Frontal cortex (tissue), 4 donors: ENCODE data around the gene CLEC5A. TPM values are rescaled to one million over a fixed set of nuclear protein-coding genes. Genes with fewer than 3 reads are reported as not detected.
"Not testable (repeated sequence)": the region's sequence is repeated elsewhere in the genome, so short reads cannot be mapped to it uniquely, and the experiment has no call there.

ENCODE experiments used
- DNase-seq, 2 donors: peaks; one replicate each; pipeline ENCODE4 v3.0.0; 2012; ENCODE audit warnings: low spot score in 2 of 2
- FAIRE-seq: peaks from 2 replicates; lab custom pipeline; 2012; peaks lifted over from hg19 to GRCh38; lab: Jason Lieb, UNC
- total RNA-seq: library from RNA; depleted of rRNA; stranded (reverse); fragments of >200 nt; gene quantifications from one replicate; pipeline ENCODE4 v1.2.3, GENCODE V29; 2014
- donor health status: control.
- donor health status: control.
- donor health status: control.

The CLEC5A gene
- not detected for total RNA-seq

DNA sequence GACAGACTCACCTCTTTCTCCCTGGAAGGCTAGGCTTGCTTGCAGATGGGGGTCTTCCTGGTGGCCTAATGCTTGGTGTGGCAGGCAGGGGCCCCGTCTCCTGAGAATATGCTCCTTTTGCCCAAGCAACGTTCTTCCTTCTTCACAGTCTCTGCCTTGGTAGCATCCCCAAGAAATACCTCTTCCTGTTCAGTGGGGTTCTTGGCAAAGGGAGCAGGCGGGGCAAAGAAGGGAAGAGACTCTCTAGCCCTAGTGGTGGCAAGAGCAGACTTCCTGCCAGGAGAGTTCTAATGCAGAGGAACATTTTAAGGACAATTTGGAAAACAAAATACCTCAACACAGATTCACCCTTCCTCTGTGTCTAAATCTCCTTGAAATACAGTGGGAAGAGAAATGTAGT is at the start of gene CLEC5A:
TSS of gene CLEC5A (minus strand) at position 179 of the 400 bp plus-strand sequence. CDS start 682 bp downstream, outside the sequence.
- DNase-seq (no peak), FAIRE-seq (no peak)

- no peak for DNase-seq
- no peak for FAIRE-seq
Measured at GRCh38 chr7:141993354-141993753, 46.6 kb upstream of the CLEC5A start.

DNA sequence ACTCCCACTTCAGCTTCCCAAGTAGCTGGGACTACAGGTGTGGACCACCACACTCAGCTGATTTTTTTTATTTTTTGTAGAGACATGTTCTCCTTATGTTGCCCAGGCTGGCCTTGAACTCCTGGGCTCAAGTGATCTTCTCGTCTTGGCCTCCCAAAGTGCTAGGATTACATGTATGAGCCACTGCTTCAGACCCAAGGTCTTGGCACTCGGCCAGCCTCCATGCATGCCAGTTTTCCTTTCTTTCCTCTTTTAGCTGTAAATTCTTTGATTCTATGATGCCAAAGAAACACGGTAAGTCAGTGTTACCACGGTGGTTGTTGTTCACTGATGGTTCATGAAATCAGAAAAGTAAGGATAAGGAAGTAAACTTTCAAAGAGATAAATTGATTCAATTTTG is 45.9 kb upstream of the CLEC5A start:
- FAIRE-seq (no peak), DNase-seq (no peak)

GRCh38 chr7:141992156-141992555 is 45.4 kb upstream of the CLEC5A start:
- FAIRE-seq: no peak
- no peak for DNase-seq

- FAIRE-seq (no peak), DNase-seq (no peak)
Measured at GRCh38 chr7:141991140-141991539, 44.4 kb upstream of the CLEC5A start.

GRCh38 chr7:141990011-141990725 is 43.4 kb upstream of the CLEC5A start:
- FAIRE-seq (no peak), DNase-seq (no peak)

DNA sequence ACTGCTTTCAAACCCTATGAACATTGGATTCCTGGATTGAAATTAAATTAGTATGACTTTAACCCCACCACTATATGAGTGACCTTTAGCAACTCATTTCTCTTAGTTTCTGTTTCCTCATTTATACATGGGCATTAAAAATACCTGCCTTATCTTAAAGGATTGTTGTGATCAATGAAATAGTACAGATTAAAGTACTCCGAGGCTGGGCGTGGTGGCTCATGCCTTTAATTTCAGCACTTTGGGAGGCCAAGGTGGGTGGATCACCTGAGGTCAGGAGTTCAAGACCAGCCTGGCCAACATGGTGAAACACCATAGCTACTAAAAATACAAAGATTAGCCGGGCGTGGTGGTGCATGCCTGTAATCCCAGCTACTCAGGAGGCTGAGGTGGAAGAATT is 41.0 kb upstream of the CLEC5A start:
- not testable (repeated sequence) for DNase-seq, FAIRE-seq

DNA sequence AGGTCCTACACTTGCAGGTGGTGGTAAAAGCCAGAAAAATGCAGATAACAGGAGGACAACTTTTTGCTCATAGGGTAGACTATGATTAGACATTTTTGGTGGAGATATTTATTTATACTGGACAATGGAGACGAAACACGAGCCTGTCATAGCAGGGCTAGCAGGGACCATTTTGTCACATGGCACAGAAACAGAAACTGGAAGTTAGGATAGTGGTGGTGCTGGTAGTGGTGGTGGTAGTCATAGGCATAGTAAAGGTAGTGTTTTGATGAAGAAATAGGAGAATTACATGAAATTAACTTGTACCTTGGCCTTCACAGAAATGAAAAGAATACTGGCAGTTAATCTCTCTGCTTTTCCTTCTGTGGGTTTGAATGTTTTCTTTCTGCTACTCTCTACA is 40.1 kb upstream of the CLEC5A start:
- DNase-seq: no peak
- FAIRE-seq: no peak

DNA sequence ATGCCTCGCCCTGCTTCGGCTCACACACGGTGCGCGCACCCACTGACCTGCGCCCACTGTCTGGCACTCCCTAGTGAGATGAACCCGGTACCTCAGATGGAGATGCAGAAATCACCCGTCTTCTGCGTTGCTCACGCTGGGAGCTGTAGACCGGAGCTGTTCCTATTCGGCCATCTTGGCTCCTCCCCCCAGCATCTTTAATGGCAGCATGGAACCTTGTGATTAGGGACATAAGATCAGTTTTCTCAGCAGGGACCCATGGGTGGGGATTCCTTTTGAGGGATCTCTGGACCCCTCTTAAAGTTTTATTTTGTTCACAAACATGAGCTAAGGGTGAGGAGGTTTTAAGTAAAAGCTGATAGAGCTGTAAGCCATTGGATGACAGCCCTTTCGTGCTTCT is 39.2 kb upstream of the CLEC5A start:
- not testable (repeated sequence) for DNase-seq, FAIRE-seq

GRCh38 chr7:141979568-141979967 is 32.8 kb upstream of the CLEC5A start:
- DNase-seq (no peak), FAIRE-seq (no peak)

DNA sequence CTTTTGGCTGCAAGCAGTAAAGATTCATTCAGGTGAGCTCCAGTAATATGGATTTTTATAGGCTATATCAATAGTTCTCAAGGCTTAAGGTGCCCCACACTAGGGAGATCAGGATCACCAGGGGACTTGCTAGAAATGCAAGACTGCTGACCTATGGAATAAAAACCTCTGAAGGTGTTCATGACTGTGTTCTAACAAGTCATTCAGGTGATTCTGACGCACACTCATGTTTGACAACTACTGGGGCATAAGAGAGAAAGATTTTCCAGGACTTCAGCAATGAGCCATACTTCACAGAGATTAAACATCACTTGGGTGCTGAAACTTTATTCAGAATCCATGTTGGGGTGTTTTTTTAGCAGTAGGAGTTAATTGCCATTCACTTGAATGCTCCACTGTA is 31.6 kb upstream of the CLEC5A start:
- no peak for DNase-seq
- no peak for FAIRE-seq

GRCh38 chr7:141976524-141977245 is 29.9 kb upstream of the CLEC5A start:
- no peak for FAIRE-seq
- no peak for DNase-seq

DNA sequence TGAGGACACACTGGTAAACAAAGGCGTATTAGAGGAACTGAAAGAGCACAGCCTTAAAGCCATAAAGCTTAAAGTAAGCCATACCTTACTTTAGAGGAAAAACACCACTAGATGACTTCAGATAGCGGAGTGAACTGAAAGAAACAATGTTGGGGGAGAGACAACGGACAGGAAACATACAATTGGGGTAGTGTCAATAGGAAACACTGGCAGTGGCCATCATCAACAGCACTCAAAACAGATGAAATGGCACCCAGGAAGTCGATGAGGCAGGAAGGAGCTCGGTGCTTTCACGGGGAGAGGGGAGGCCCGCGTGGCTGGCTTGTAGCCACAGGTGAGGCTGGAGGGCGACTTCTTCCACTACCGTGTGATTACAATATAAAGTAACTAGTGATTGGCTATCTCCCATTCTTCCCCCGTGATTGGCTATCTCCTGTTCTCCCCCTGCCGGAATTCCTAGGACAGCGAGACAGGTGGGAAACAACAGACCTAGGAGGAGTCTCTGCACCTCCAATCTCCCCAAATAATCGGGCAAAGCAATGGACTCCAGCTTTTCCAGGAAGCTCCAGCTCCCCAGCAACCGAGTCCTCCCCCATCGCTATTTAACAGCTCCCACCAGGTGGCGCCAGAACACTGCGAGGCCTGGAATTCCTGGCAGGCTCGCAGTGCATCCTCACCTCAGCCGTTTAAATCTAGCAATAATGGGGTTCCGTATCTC is 29.2 kb upstream of the CLEC5A start:
- DNase-seq: peak; percentile 32 to 59
- FAIRE-seq: no peak

GRCh38 chr7:141974831-141975230 is 28.1 kb upstream of the CLEC5A start:
- FAIRE-seq (no peak), DNase-seq (no peak)

DNA sequence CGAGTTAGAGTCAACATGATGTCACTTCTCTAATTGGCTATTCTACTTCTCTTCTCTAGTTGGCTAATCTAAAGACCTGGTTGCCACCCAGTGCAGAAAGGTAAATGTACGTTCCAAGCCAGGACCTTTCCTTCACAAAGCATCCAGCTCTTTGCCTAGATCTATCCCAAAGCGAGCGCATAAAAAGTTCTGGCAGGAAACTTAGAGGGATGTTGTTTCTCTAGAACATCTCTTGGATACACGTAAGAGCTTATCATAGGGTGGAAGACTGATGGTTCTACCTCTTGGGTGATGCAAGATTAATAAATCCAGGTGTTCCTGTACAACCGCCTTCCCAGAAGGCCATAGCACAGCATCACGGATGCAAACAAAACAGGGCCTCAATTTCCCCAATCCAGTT is 26.9 kb upstream of the CLEC5A start, which contains the start of gene TAS2R38:
TSS of gene TAS2R38 (minus strand) at position 101 of the 400 bp plus-strand sequence. CDS start at position 17, 84 bp downstream.
- FAIRE-seq: no peak

GRCh38 chr7:141960687-141961422 is 14.1 kb upstream of the CLEC5A start:
- FAIRE-seq (no peak), DNase-seq (no peak)

More for the DNA sequence above, 26.9 kb upstream of the CLEC5A start, which contains the start of gene TAS2R38:
- no peak for DNase-seq

- no peak for FAIRE-seq
- no peak for DNase-seq
Measured at GRCh38 chr7:141956084-141956483, 9.3 kb upstream of the CLEC5A start.

DNA sequence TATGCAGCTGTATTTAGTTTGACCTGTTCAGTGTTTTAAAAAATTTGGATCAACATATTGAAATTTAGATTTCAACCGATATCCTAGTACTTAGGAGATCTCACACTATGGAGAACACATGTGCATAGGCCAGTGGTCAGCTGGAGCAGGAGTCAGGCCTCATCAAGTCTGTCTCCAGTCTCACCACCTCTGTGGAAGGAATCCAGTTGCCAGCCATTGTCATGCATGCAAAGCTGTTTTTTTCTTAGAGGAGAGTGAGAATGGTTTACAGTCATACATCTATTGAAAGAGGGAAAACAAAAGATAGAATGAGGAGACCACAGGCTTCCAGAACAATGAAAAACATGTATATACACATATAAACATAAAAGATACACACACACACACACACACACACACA is 7.6 kb upstream of the CLEC5A start:
- DNase-seq (no peak), FAIRE-seq (no peak)

DNA sequence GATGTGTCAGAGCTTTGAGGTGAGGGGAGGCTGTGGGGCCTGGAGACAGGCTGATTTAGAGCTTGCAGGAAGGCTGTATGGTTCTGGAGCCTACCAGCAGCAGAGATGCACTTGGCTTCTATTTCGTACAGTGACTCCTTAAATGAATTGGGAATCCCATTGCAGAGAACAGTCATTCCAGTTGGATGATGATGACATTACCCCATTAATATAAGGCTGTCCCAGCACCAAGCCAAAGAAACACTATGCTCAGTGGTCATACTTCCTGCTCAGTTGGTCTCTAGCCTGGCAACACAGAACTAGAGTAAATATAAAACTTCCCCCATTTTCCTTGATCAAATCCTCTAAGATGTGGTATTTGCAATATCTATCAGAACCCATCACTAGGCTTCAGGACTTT is 5.7 kb upstream of the CLEC5A start:
- FAIRE-seq (no peak), DNase-seq (no peak)

DNA sequence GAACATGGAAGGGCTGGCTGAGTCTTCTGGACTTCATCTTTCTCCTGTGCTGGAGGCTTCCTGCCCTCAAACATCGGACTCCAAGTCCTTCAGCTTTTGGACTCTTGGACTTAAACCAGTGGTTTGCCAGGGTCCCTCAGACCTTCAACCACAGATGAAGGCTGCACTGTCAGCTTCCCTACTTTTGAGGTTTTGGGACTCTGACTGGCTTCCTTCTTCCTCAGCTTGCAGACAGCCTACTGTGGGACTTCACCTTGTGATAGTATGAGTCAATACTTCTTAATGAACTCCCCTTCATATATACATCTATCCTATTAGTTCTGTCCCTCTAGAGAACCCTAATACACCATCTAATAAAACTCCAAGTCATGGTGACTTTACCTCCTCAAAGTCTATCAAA is 4.0 kb upstream of the CLEC5A start:
- no peak for DNase-seq
- FAIRE-seq: no peak
